ENCODE results near the gene PLEKHO1.

GRCh38 chr1:150164779-150165178 lies 15.1 kb downstream of the PLEKHO1 start:
- TF ChIP-seq CTCF (IDR thresholded peaks at IDR 0.05; ENCODE audit: poor library complexity, severe bottlenecking) = no peak
- no peak for TF ChIP-seq MXI1 (conservative IDR thresholded peaks at IDR 0.05; ENCODE audit: poor library complexity, severe bottlenecking)
